ENCODE results near the gene FCER2.
"Not testable (repeated sequence)": the region's sequence is repeated elsewhere in the genome, so short reads cannot be mapped to it uniquely, and the experiment has no call there.

Gene FCER2, protein sequence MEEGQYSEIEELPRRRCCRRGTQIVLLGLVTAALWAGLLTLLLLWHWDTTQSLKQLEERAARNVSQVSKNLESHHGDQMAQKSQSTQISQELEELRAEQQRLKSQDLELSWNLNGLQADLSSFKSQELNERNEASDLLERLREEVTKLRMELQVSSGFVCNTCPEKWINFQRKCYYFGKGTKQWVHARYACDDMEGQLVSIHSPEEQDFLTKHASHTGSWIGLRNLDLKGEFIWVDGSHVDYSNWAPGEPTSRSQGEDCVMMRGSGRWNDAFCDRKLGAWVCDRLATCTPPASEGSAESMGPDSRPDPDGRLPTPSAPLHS

DNA sequence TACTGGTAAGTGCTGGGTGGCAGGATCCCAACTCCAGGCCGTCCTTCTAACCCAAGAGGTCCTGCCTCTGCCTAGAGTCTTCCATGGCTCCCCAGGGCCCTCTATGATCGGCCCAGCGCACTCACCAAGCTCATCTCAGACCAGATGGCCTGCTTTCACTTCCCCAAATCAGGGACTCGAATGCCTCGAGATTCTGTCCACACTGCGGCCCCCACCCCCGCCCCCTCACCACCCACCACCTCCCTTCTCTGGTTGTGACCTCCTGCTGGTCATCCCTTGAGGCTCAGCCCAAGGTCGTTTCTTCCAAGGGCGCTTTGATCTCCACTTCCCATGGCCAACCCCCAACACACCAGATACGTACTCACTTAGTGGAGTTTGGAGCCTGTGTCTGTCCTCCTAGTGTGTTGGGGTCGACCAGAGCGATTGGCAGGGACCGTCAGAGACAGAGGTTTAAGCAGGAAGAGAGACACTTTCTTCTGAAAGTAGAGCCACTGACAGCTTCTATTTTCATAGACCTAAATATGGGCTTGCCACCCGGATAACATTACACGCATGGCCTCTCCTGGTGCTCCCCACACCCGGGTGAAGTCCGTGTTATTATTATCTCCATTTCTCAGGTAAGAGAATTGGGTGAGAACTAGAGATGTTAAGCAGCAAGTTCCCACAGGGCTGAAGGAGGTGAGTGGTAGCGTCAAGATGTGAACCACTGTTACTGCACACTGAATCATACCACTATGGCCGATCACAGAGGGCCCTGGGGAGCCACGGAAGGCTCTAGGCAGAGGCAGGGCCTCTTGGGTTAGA lies at the start of gene FCER2:
TSS of gene FCER2 (minus strand) at position 478 of the 804 bp plus-strand sequence. CDS start 2,371 bp downstream, outside the sequence.
- DNase-seq (ENCODE audit: insufficient read length, low spot score) (no peak), FAIRE-seq (no peak)
- TF ChIP-seq POLR2A (IDR thresholded peaks at IDR 0.05; ENCODE audit: low read depth, low read length) = no peak

DNA sequence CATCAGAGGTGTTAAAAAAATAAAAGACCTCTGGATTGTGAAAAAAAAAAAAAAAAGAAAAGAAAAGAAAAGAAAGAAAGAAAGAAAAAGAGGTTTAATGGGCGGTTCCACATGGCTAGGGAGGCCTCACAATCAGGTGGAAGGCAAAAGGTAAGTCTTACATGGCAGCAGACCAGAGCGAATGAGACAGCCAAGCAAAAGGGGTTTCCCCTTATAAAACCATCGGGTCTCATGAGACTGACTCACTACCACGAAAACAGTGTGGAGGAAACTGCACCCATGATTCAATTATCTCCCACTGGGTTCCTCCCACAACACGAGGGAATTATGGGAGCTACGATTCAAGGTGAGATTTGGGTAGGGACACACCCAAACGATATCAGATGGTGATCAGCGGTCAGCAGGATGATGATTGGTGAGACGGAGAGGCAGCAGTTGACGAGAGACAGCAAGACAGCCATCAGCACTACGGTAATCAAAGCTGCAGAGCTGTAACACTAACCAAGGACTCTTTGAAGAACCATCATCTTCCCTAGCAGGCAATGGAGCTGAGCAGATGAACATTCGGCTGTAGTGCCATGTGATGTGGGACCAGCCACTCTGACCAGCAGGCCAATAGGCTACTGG lies 49.3 kb upstream of the FCER2 start:
- FAIRE-seq (peak; percentile 50), DNase-seq (ENCODE audit: insufficient read length, low spot score) (no peak)
- no peak for TF ChIP-seq POLR2A (IDR thresholded peaks at IDR 0.05; ENCODE audit: low read depth, low read length)

DNA sequence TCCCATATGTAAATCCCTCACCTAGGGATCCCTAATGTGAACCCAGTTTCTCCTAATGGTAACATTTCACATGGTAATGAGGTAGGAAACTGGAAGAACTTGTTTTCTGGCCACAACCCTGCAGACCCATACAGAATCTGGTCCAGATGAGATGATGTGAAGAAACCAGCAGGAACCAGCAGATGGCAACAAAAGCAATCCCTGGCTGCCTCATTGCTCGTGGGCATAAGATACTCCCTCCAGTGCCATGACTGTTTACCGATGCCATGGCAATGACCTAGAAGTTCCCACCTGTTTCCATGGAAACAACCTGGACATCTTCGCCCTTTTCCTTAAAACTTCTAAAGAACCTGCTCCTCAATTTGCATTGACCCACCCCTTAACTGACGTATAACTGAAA lies 46.8 kb upstream of the FCER2 start:
- no peak for TF ChIP-seq POLR2A (IDR thresholded peaks at IDR 0.05; ENCODE audit: low read depth, low read length)
- no peak for DNase-seq (ENCODE audit: insufficient read length, low spot score)
- FAIRE-seq = no peak

DNA sequence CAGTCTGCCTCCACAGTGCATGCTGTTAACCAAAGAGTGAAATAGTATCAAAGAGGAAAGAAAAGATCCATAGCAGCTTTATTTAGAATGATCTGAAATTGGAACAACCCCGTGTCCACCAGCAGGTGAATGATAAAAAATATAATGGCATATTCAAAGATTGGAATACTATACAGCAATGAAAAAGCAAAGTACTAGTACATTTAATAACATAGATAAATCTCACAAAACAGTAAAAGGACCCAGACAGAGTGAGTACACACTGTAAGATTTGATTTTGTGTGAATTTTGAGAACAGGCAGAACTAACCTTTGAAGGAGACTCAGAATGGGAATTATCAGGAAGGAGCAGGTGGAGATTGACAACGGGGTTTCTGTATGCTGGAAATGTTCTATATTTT lies 46.2 kb upstream of the FCER2 start:
- DNase-seq (ENCODE audit: insufficient read length, low spot score) = no peak
- TF ChIP-seq POLR2A (IDR thresholded peaks at IDR 0.05; ENCODE audit: low read depth, low read length) = no peak
- no peak for FAIRE-seq

DNA sequence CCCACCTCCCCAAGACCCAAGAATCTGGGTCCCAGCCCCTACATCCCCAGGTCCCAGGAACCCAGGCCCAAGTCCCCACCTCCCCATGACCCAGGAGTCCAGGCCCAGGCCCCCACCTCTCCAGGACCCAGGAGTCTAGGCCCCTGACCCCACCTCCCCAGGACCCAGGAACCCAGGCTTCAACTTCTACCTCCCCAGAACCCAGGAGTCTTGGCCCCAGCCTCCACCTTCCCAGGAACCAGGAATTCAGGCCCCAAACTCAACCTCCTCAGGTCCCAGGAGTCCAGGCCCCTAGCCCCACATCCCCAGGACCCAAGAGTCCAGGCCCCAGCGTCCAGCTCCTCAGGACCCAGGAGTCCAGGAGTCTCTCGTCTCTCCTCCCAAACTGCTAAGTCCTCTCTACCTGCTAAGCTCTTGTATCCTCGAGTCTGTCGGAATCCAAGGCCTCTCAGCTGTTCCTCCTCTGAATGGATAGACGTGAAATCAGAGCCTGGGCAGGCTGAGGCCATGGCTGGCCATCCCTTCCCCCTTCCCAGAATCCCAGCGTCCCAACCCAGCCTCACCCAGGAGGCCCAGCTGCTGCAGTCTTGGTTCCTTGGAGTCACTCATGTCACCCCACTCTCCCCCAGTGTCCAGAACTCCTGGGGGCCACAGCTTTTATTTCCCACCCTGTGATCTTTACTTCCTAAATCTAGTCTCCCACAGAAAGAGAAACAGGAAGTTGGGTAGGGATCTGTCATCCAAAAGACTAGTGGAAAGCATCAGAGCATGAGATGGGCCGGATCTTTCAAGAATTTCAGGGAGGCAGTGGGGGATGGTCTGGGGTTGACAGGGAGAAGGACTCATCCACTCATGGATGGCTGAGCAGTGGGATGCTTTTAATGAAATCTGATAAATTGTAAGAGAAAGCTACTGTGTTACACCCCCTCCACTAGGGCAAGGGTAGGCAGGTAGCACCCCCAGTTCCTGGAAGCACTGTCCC lies 45.3 kb upstream of the FCER2 start, which contains the start of gene CD209:
TSS of gene CD209 (minus strand) at position 632 of the 982 bp plus-strand sequence. CDS start at position 609, 23 bp downstream.
- no peak for FAIRE-seq
- no peak for TF ChIP-seq POLR2A (IDR thresholded peaks at IDR 0.05; ENCODE audit: low read depth, low read length)
- DNase-seq (ENCODE audit: insufficient read length, low spot score) = no peak

DNA sequence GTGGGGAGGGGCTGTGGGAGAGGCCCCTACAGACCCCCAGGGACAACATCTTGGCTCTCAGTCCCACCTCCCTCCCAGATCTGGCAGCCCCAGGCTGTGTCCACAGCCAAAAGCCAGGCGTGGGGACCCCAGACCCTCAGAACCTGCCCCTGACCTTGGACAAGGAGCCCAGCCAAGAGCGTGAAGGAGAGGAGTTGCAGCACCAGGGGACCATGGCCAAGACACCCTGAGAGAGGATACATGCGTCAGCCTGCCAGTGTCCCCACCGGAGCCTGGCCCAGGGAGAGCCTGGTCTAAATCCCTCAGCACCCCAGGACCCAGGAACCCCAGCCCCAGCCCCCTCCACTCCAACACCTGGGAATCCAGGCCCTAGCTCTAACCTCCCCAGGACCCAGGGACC lies 44.4 kb upstream of the FCER2 start:
- not testable (repeated sequence) for FAIRE-seq

DNA sequence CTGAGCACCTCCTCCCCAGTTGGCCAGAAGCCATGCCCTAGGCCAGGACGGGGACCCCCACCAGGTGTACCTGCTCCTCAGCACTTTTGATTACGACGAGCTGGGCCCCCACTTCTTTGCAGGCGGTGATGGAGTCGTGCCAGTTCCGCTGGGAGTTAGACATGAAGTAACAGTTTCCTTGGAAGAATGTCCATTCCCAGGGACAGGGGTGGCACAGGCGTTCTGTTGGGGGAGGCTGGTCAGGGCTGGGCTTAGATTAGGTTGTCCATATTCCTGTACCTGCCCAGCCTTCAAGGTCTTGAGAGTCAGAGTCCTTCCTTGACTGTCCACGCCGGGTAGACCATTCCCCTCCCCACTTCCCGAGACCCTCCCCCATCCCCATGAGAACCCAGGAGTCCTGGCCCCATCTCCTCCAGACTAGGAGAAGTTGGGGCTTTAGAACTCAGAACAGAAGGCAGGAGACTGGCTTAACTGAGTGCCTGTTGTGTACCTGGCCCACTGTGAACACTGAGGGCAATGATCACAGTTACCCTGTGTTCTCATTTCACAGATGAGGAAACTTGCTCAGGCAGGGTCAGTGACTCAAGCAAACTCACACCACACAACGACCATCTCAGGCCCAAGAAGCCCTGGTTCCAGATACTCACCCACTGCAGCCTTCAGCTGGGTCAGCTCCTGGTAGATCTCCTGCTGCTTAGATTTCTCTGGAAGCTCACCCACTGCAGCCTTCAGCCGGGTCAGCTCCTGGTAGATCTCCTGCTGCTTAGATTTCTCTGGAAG lies 43.1 kb upstream of the FCER2 start:
- TF ChIP-seq POLR2A (IDR thresholded peaks at IDR 0.05; ENCODE audit: low read depth, low read length) = no peak
- FAIRE-seq (no peak), DNase-seq (ENCODE audit: insufficient read length, low spot score) (no peak)

More for the DNA sequence above, 44.4 kb upstream of the FCER2 start:
- DNase-seq (ENCODE audit: insufficient read length, low spot score) = not testable (repeated sequence)

DNA sequence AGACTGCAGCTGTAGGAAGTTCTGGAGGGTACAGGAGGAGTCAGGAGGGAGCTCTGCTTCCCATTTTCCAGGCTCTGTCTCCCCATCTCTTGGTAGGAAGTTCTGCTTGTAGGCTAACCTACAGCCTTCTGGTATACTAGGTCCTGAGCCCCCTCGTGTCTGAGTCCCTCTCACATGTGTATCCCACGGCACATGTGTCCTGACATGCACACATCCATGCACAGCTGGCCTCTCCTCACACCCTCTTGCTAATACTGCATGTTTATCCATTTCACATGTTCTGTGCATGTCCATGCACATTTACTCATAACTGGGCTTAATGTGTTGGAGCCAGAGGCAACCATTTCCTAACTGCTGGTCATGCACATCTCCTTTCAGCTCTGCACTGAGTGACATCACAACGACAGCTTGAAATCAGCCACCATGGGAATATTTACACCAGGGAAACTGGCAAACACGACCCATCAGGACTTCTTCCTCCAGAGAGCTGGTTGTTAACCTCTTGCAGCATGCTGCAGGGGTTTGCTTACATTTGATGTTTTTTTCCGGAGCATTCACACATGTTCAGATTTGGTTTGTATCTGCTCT lies 42.4 kb upstream of the FCER2 start:
- no peak for TF ChIP-seq POLR2A (IDR thresholded peaks at IDR 0.05; ENCODE audit: low read depth, low read length)
- FAIRE-seq (no peak), DNase-seq (ENCODE audit: insufficient read length, low spot score) (no peak)

DNA sequence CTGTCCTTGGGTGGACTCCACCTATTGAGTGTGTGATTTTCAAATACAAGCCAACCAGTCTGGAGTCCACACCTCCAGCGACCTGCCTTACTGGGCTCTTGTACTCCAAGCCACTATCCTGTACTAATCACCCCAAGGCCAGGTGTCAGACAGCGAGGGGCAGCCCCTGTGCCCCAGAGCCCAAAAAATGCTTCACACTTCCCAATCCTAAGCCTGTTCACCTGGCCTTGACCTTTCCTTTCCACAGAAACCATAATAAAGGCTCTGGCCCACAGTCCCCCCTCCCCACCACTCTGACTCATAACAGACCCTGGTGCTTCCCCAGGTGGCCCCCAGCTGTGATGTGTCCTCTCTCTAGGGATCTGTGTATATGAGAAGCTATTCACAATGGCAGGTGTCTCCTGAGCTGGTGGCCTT lies 41.5 kb upstream of the FCER2 start:
- TF ChIP-seq POLR2A (IDR thresholded peaks at IDR 0.05; ENCODE audit: low read depth, low read length) = no peak
- FAIRE-seq (no peak), DNase-seq (ENCODE audit: insufficient read length, low spot score) (no peak)

DNA sequence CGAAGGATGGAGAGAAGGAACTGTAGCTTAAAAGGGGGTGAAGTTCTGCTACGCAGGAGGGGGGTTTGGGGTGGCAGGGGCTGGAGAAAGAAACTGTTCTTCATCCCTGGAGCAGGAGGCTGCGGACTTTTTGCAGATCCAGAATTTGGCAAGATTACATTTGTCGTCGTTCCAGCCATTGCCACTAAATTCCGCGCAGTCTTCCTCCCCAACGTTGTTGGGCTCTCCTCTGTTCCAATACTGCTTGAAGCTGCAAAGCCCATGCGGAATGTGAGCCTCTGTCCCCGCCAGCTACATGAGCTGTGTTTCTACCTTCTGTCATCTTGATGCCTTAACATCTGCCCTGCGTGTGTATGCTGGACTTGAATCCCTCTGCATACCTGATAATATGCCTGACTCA lies 41.1 kb upstream of the FCER2 start:
- TF ChIP-seq POLR2A (IDR thresholded peaks at IDR 0.05; ENCODE audit: low read depth, low read length) = no peak
- DNase-seq (ENCODE audit: insufficient read length, low spot score) (no peak), FAIRE-seq (no peak)

DNA sequence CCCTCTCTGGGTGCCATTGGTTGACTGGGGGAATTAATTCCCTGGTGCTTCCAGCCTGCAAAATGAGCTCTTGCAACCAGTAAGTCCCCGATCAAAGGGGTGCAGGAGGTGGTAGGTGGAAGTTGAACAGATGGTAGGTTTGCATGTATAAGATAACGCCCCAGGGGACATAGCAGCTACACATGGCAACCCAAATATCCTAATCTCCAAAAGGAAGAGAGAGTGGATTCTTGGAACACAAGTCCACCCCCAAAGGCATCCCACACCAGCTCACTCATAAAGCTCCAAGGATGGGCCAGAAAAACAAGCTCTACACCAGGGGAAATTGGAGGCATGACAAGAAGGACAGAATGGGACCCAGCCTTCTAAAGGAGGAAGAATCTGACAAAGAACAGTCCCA lies 40.6 kb upstream of the FCER2 start:
- no peak for TF ChIP-seq POLR2A (IDR thresholded peaks at IDR 0.05; ENCODE audit: low read depth, low read length)
- no peak for FAIRE-seq
- DNase-seq (ENCODE audit: insufficient read length, low spot score) = no peak

DNA sequence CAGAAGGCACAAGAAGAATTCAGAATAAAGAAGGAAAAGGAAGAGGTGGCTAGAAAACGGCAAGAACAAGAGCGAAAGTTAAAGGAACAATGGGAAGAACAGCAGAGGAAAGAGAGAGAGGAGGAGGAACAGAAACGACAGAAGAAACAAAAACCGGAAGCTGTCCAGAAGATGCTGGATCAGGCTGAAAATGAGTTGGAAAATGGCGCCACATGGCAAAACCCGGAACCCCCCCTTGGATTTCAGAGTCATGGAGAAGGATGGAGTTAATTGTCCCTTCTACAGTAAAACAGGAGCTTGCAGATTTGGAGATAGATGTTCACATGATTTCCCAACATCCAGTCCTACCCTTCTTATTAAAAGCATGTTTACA lies 38.7 kb upstream of the FCER2 start:
- no peak for DNase-seq (ENCODE audit: insufficient read length, low spot score)
- no peak for FAIRE-seq
- TF ChIP-seq POLR2A (IDR thresholded peaks at IDR 0.05; ENCODE audit: low read depth, low read length) = no peak
